ENCODE data around the gene GTF2IRD1.
"Not testable (repeated sequence)": the region's sequence is repeated elsewhere in the genome, so short reads cannot be mapped to it uniquely, and the experiment has no call there.

The GTF2IRD1 gene

DNA sequence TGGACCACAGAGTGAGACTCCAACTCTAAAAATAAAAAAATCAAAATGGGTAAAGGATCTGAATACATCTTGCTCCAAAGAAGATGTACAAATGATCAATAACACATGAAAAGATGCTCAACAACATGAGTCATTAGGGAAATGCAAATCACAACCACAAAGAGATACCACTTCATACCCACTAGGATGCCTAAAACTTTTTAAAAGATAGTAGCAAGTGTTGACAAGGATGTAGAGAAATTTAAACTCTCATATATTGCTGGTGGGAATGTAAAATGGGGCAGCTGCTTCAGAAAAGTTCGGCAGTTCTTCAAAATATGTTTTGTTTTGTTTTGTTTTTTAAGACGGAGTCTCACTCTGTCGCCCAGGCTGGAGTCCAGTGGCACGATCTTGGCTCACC, 45.7 kb upstream of the GTF2IRD1 start:
- H3K4me3 ChIP-seq (replicated peaks; ENCODE audit: low read depth, low read length), result no peak overlapping the region
- no peak for DNase-seq (ENCODE audit: extremely low read depth, insufficient read length)
- H3K27me3 ChIP-seq (replicated peaks; ENCODE audit: control insufficient read depth, insufficient read depth, low read length), result no peaks in the 10 kb centered on the region
- H3K36me3 ChIP-seq (ENCODE audit: control insufficient read depth, insufficient read depth, low read length), result peaks cover 16% of the 10 kb centered on the region
- no peak for TF ChIP-seq CTCF (IDR thresholded peaks at IDR 0.05; ENCODE audit: insufficient read depth, low read length, poor library complexity, severe bottlenecking)

DNA sequence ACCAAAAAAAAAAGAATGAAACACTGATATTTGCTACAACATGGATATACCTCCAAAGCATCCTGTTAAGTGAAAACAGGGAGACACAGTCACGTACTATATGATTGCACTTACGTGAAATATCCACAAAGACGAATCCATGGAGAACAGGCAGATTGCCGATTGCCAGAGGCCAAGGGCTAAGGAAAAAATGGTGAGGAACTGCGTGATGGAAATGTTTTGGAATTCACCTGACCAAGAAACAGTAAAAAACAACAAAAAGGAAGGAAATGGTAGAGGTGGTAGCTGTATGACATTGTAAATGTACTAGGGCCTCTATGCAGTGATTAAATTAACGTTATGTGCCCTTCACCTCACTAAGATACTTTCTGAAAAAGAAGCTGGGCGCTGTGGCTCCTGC, 44.1 kb upstream of the GTF2IRD1 start:
- no peak for DNase-seq (ENCODE audit: extremely low read depth, insufficient read length)
- no peak for TF ChIP-seq CTCF (IDR thresholded peaks at IDR 0.05; ENCODE audit: insufficient read depth, low read length, poor library complexity, severe bottlenecking)
- Histone ChIP-seq H3K36me3 (ENCODE audit: control insufficient read depth, insufficient read depth, low read length) (peaks cover 7% of the 10 kb centered on the region), H3K27me3 (replicated peaks; ENCODE audit: control insufficient read depth, insufficient read depth, low read length) (no peaks in the 10 kb centered on the region), H3K4me3 (replicated peaks; ENCODE audit: low read depth, low read length) (no peak overlapping the region)

DNA sequence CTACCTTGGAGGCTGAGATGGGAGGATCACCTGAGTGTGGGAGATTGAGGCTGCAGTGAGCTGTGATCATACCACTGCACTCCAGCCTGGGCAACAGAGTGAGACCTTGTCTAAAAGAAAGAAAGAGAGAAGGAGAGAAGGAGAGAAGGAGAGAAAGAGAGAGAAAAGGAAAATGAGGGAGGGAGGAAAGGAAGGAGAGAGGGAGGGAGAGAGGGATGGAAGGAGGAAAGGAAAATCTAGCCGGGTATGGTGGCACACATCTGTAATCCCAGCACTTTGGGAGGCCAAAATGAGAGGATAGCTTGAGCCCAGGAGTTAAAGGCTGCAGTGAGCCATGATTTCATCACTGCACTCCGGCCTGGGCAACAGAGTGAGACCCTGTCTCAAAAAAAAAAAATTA, 42.9 kb upstream of the GTF2IRD1 start:
- H3K27me3 ChIP-seq (replicated peaks; ENCODE audit: control insufficient read depth, insufficient read depth, low read length), result no peaks in the 10 kb centered on the region
- no peak overlapping the region for H3K4me3 ChIP-seq (replicated peaks; ENCODE audit: low read depth, low read length)
- no peak for TF ChIP-seq CTCF (IDR thresholded peaks at IDR 0.05; ENCODE audit: insufficient read depth, low read length, poor library complexity, severe bottlenecking)
- DNase-seq (ENCODE audit: extremely low read depth, insufficient read length), result no peak
- H3K36me3 ChIP-seq (ENCODE audit: control insufficient read depth, insufficient read depth, low read length), result peaks cover 1% of the 10 kb centered on the region

- H3K27me3 ChIP-seq (replicated peaks; ENCODE audit: control insufficient read depth, insufficient read depth, low read length); H3K36me3 ChIP-seq (ENCODE audit: control insufficient read depth, insufficient read depth, low read length); DNase-seq (ENCODE audit: extremely low read depth, insufficient read length); H3K4me3 ChIP-seq (replicated peaks; ENCODE audit: low read depth, low read length): not testable (repeated sequence)
These were observed 42.1 kb upstream of the GTF2IRD1 start for GRCh38 chr7:74411571-74411970.

GRCh38 chr7:74412056-74412455, 41.6 kb upstream of the GTF2IRD1 start:
- Histone ChIP-seq H3K4me3 (replicated peaks; ENCODE audit: low read depth, low read length) (no peak overlapping the region), H3K27me3 (replicated peaks; ENCODE audit: control insufficient read depth, insufficient read depth, low read length) (no peaks in the 10 kb centered on the region), H3K36me3 (ENCODE audit: control insufficient read depth, insufficient read depth, low read length) (no peaks in the 10 kb centered on the region)
- DNase-seq (ENCODE audit: extremely low read depth, insufficient read length), result no peak
- TF ChIP-seq CTCF (IDR thresholded peaks at IDR 0.05; ENCODE audit: insufficient read depth, low read length, poor library complexity, severe bottlenecking), result no peak

GRCh38 chr7:74412603-74413002, 41.1 kb upstream of the GTF2IRD1 start:
- no peak for DNase-seq (ENCODE audit: extremely low read depth, insufficient read length)
- Histone ChIP-seq H3K36me3 (ENCODE audit: control insufficient read depth, insufficient read depth, low read length) (no peaks in the 10 kb centered on the region), H3K4me3 (replicated peaks; ENCODE audit: low read depth, low read length) (no peak overlapping the region), H3K27me3 (replicated peaks; ENCODE audit: control insufficient read depth, insufficient read depth, low read length) (no peaks in the 10 kb centered on the region)
- TF ChIP-seq CTCF (IDR thresholded peaks at IDR 0.05; ENCODE audit: insufficient read depth, low read length, poor library complexity, severe bottlenecking), result no peak

GRCh38 chr7:74414595-74415333, 38.9 kb upstream of the GTF2IRD1 start:
- not testable (repeated sequence) for H3K4me3 ChIP-seq (replicated peaks; ENCODE audit: low read depth, low read length); H3K36me3 ChIP-seq (ENCODE audit: control insufficient read depth, insufficient read depth, low read length); DNase-seq (ENCODE audit: extremely low read depth, insufficient read length)

More at GRCh38 chr7:74414595-74415333, 38.9 kb upstream of the GTF2IRD1 start:
- not testable (repeated sequence) for H3K27me3 ChIP-seq (replicated peaks; ENCODE audit: control insufficient read depth, insufficient read depth, low read length)
